Measurements from ENCODE around the gene NDUFC1.

- no peak for TF ChIP-seq CTCF (conservative IDR thresholded peaks at IDR 0.05; ENCODE audit: low read depth in 2 of 2)
- no peak for TF ChIP-seq POLR2AphosphoS5 (IDR thresholded peaks at IDR 0.05; ENCODE audit: low read depth)
These were observed 36.6 kb downstream of the NDUFC1 start for GRCh38 chr4:139265654-139266053.
